ENCODE results near the gene UNK. TPM values are rescaled to one million over a fixed set of nuclear protein-coding genes. Genes with fewer than 3 reads are reported as not detected.
A peak's percentile ranks its signal among the peaks of the same experiment; 100 is the strongest.
"Not testable (repeated sequence)": the region's sequence is repeated elsewhere in the genome, so short reads cannot be mapped to it uniquely, and the experiment has no call there.

The UNK gene
- total RNA-seq, 2 donors from 2014 or later, result 30.3 to 33.4 TPM

DNA sequence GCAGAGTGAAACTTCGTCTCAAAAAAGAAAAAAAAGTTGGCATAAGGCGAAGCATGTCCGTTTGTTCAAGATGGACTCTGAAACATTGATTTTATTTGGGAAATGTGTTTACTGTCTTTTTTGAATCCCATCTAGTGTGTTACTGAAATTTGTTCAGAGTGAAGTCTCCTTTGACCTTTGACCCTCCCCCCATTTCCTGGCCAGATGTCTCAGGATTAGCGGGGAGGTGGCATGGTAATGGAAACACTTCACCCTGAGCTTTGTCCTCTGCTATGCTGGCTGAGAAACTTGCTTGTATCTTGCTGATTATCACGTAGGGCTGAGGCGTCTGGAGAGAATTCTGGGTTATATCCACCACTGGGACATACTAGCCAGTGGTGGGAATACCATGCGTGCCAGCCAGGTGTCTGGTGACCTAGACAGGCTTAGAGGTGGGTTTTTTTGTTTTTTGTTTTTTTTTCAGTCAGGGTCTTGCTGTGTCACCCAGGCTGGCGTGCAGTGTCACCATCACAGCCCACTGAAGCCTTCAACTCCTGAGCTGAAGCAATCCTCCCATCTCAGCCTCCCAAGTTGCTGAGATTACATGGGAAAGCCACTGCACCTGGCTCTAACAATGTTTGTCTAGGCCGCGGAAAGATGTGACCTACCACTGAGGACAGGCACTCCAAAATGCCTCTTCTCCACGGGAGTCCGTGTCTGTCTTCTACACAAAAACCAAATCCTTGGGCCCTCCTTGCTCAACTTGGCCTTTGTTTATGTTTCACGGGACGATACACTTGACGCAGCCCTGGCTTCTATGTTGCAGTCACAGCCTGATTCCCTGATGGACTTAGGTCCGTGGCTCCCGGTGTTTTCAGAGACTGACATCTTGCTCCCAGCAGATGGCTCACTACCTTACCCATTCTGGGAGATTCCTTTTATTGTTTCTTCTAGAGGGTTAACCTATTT lies 13.0 kb upstream of the UNK start:
- no peaks in the 10 kb centered on the region for H3K27me3 Mint-ChIP-seq
- no peaks in the 10 kb centered on the region for H3K36me3 Mint-ChIP-seq (ENCODE audit: low read depth)

DNA sequence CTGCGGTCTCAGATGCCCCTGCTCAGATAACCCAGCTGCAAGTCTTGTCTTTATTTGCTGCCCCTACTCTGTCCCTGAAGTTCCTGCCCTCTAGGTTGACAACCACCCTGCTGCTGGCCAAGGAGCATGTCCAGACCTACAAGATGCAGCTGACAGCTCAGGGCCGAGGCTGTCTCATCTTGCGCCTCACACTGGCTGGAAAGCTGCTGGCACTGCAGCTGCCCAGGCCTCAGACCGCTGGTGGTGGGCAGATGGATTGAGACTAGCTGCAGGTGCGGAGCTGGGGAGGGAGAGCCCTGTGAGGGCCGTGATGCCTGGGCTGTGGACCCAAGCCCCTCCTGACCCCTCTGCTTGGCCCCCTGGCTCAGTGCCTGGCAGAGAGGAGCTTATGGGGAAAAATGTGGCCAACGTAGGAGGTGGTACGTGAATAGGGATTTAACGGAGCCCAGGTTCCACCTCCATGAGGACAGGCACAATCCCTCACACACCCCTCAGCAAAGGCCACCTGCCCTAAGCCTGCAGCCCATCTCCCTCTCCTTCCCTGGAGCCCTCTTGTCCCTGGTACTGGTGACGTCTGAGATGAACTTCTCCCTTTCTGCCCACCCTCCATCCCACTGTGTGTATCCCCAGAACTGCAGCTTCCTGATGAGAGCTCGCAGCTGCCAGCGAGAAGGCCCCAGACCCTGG lies 11.3 kb upstream of the UNK start:
- Mint-ChIP-seq H3K4me3 (peak overlapping the region; percentile 33), H3K27ac (peak overlapping the region; percentile 91), H3K4me1 (peaks cover 22% of the 10 kb centered on the region), H3K36me3 (ENCODE audit: low read depth) (peaks cover 5% of the 10 kb centered on the region), H3K27me3 (no peaks in the 10 kb centered on the region)
- DNase-seq (no peak), ATAC-seq (no peak)
- H3K9me3 ChIP-seq (ENCODE audit: control insufficient read depth, low read length, poor library complexity, severe bottlenecking), result no peaks in the 10 kb centered on the region

More for the DNA sequence above, 13.0 kb upstream of the UNK start:
- no peak for DNase-seq
- H3K4me1 Mint-ChIP-seq, result peaks cover 15% of the 10 kb centered on the region
- ATAC-seq, result no peak
- H3K4me3 Mint-ChIP-seq, result peak overlapping the region; percentile 12
- no peak overlapping the region for H3K27ac Mint-ChIP-seq
- H3K9me3 ChIP-seq (ENCODE audit: control insufficient read depth, low read length, poor library complexity, severe bottlenecking), result no peaks in the 10 kb centered on the region

- no peaks in the 10 kb centered on the region for H3K9me3 ChIP-seq (ENCODE audit: control insufficient read depth, low read length, poor library complexity, severe bottlenecking)
- H3K36me3 Mint-ChIP-seq (ENCODE audit: low read depth), result peaks cover 10% of the 10 kb centered on the region
- H3K4me1 Mint-ChIP-seq, result peaks cover 27% of the 10 kb centered on the region
- peak; percentile 5 for ATAC-seq
- H3K4me3 Mint-ChIP-seq, result peak overlapping the region; percentile 70
- no peaks in the 10 kb centered on the region for H3K27me3 Mint-ChIP-seq
- H3K27ac Mint-ChIP-seq, result peak overlapping the region; percentile 91
- no peak for DNase-seq
Measured at GRCh38 chr17:75773808-75774470, 10.7 kb upstream of the UNK start.

GRCh38 chr17:75774471-75774990 lies 10.1 kb upstream of the UNK start:
- H3K36me3 Mint-ChIP-seq (ENCODE audit: low read depth), result peaks cover 11% of the 10 kb centered on the region
- DNase-seq, result no peak
- peak overlapping the region; percentile 91 for H3K27ac Mint-ChIP-seq
- peaks cover 28% of the 10 kb centered on the region for H3K4me1 Mint-ChIP-seq
- H3K27me3 Mint-ChIP-seq, result no peaks in the 10 kb centered on the region
- H3K4me3 Mint-ChIP-seq, result peak overlapping the region; percentile 70
- peak; percentile 13 for ATAC-seq
- H3K9me3 ChIP-seq (ENCODE audit: control insufficient read depth, low read length, poor library complexity, severe bottlenecking), result no peaks in the 10 kb centered on the region

GRCh38 chr17:75774991-75775668 lies 9.5 kb upstream of the UNK start:
- H3K27ac Mint-ChIP-seq, result peak overlapping the region; percentile 91
- no peaks in the 10 kb centered on the region for H3K27me3 Mint-ChIP-seq
- peaks cover 33% of the 10 kb centered on the region for H3K4me1 Mint-ChIP-seq
- peak overlapping the region; percentile 91 for H3K4me3 Mint-ChIP-seq
- no peaks in the 10 kb centered on the region for H3K9me3 ChIP-seq (ENCODE audit: control insufficient read depth, low read length, poor library complexity, severe bottlenecking)
- H3K36me3 Mint-ChIP-seq (ENCODE audit: low read depth), result peaks cover 13% of the 10 kb centered on the region
- peak; percentile 0 for ATAC-seq
- no peak for DNase-seq

- H3K27me3 Mint-ChIP-seq, result no peaks in the 10 kb centered on the region
- DNase-seq (no peak), ATAC-seq (peak; percentile 2)
- peak overlapping the region; percentile 91 for H3K27ac Mint-ChIP-seq
- H3K4me1 Mint-ChIP-seq, result peaks cover 33% of the 10 kb centered on the region
- no peaks in the 10 kb centered on the region for H3K9me3 ChIP-seq (ENCODE audit: control insufficient read depth, low read length, poor library complexity, severe bottlenecking)
- peaks cover 13% of the 10 kb centered on the region for H3K36me3 Mint-ChIP-seq (ENCODE audit: low read depth)
- peak overlapping the region; percentile 91 for H3K4me3 Mint-ChIP-seq
Measured at GRCh38 chr17:75776386-75777295, 8.0 kb upstream of the UNK start.

DNA sequence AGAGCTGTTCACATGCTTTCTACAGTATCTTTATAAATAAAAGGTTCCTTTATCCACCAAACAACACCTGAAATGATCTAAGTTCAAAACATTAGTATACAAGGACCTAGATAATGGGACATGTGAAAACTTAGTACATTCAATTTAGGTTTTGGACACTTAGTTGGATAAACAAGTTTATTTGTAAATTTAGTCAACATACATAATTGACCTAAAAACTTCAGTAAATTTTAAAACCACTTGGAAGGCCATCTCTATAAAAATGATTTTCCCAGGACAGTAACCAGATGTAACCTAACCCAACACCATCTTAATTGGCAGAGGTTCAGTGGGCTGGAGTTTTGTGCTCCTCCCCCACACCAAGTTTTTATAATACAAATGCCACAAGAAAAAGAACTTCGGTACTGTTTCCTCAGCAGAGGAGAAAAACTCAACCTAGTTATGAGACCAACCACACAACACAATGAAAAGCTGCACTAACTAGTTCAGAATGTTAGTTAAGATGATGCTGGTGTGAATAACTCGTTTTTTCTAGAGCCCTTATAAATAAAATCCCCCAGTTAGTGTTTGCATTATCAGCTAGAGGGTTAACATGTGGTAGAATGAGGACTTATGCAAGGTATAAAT lies 7.2 kb upstream of the UNK start:
- H3K4me1 Mint-ChIP-seq, result peaks cover 33% of the 10 kb centered on the region
- no peaks in the 10 kb centered on the region for H3K9me3 ChIP-seq (ENCODE audit: control insufficient read depth, low read length, poor library complexity, severe bottlenecking)
- no peak for ATAC-seq
- peaks cover 13% of the 10 kb centered on the region for H3K36me3 Mint-ChIP-seq (ENCODE audit: low read depth)
- peak overlapping the region; percentile 91 for H3K4me3 Mint-ChIP-seq
- peak overlapping the region; percentile 91 for H3K27ac Mint-ChIP-seq
- DNase-seq, result no peak
- H3K27me3 Mint-ChIP-seq, result no peaks in the 10 kb centered on the region

DNA sequence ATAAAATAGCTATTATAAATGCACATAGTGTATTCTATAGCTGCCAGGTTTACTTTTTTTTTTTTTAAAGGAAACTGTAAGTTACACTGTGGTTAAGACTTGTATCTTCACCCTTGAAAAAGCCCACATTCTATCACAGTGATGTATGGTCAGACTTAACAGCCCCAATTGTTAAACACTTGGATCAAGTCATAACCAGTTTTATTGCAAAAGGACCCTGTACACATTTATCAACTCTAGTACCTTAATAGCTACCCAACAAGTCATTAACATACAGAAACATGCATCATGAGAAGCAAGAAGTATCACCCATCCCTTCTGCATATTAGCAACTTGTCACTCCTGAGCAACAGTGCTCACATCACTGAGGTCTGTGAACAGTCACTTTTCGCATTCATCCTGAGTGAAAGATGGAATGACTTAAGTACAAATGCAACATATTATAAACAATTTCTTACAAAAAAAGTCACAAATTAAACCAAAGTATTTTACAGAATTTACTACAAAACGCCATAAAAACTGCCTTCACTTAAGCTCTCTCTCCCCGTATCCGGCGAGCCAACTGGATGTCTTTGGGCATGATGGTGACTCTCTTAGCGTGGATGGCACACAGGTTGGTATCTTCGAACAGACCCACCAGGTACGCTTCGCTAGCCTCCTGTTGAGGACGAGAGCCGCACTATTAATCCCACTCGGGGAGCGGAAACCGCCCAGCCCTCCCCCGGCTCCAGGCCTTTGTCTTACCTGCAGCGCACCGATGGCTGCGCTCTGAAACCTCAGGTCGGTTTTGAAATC lies 6.3 kb upstream of the UNK start:
- Mint-ChIP-seq H3K4me1 (peaks cover 37% of the 10 kb centered on the region), H3K36me3 (ENCODE audit: low read depth) (peaks cover 13% of the 10 kb centered on the region), H3K27ac (peak overlapping the region; percentile 91), H3K4me3 (peak overlapping the region; percentile 91)
- H3K27me3 Mint-ChIP-seq; DNase-seq; H3K9me3 ChIP-seq (ENCODE audit: control insufficient read depth, low read length, poor library complexity, severe bottlenecking); ATAC-seq: not testable (repeated sequence)

DNA sequence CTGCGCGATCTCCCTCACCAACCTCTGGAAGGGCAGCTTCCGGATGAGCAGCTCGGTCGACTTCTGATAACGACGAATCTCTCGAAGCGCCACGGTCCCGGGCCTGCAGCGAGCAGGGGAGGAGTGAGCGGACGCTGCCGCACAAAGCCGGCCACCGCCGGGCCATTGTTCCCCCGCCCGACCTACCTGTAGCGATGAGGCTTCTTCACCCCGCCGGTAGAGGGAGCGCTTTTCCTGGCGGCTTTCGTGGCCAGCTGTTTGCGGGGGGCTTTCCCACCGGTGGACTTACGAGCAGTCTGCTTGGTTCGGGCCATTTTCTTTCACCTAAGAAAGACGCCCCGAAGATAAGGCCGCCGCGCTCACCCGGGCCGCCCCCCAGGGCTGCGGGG lies 5.8 kb upstream of the UNK start:
- Mint-ChIP-seq H3K36me3 (ENCODE audit: low read depth) (peaks cover 13% of the 10 kb centered on the region), H3K4me3 (peak overlapping the region; percentile 91), H3K27me3 (no peaks in the 10 kb centered on the region), H3K27ac (peak overlapping the region; percentile 91), H3K4me1 (peaks cover 37% of the 10 kb centered on the region)
- peak; percentile 12 for ATAC-seq
- peak; percentile 56 to 72 (median 58) for DNase-seq
- H3K9me3 ChIP-seq (ENCODE audit: control insufficient read depth, low read length, poor library complexity, severe bottlenecking), result no peaks in the 10 kb centered on the region

DNA sequence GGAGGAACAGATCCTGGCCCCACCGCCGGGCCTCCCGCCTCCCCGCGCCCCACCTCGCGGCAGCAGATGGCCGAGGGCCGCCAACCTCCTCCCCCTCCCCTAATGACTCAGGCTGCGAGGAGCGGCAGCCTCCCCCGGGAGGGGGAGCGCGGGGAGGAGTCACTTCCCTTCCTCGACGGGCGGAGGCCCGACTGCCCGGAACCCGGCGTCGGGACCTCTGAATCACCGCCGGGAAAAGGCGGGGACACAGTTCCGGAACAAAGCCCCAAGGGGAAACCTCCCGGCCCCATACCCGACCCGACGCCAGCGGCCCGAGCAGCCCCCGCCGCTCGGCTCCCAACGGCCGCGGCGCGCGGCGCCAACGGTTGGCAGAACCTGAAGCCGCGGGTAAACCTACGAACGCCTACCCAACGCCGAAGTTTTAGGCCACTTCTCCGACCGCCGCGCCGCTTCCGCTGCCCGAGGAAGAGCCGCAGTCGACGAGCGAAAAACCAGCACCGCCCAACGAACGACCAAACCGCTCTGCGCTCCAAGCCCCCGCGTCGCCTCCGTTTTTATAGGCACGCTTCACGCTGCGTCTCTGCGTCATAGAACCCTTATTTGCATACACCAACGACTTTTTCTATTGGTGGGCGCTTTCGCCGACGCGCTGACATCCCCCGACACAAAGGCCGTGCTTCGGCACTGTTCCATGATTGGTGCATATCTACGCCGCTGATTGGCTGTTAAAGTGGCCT lies 5.2 kb upstream of the UNK start:
- Mint-ChIP-seq H3K27ac (peak overlapping the region; percentile 91), H3K4me1 (peaks cover 37% of the 10 kb centered on the region), H3K27me3 (no peaks in the 10 kb centered on the region)

More for the DNA sequence above, 5.2 kb upstream of the UNK start:
- H3K9me3 ChIP-seq (ENCODE audit: control insufficient read depth, low read length, poor library complexity, severe bottlenecking), result no peaks in the 10 kb centered on the region
- peak; percentile 73 for ATAC-seq
- peak; percentile 76 to 90 (median 85) for DNase-seq
- Mint-ChIP-seq H3K36me3 (ENCODE audit: low read depth) (peaks cover 13% of the 10 kb centered on the region), H3K4me3 (peak overlapping the region; percentile 91)

Measured in T-helper 17 cell (primary cell).